HG02571 (cell line): ENCODE measurements around the gene SMO.

Experiments
- ATAC-seq: cut with Tn5 transposase; IDR thresholded peaks from one replicate; pipeline ENCODE4 v1.9.1; 2021; ENCODE audit warnings: mild to moderate bottlenecking, moderate library complexity; ENCODE audit not compliant: unreplicated experiment

SMO gene

GRCh38 chr7:129188372-129188891 lies at the start of gene SMO:
Gene SMO (plus strand): TSS chr7:129188633. CDS start chr7:129189152, 519 bp downstream.
- ATAC-seq = no peak

- no peak for ATAC-seq
These were observed 44.7 kb upstream of the SMO start for GRCh38 chr7:129143724-129144094.

- ATAC-seq = peak; percentile 74
These were observed 44.2 kb upstream of the SMO start, which contains the start of gene TSPAN33 for GRCh38 chr7:129144095-129144833. Gene TSPAN33 (plus strand): TSS chr7:129144707. CDS start chr7:129144981, 274 bp downstream.

DNA sequence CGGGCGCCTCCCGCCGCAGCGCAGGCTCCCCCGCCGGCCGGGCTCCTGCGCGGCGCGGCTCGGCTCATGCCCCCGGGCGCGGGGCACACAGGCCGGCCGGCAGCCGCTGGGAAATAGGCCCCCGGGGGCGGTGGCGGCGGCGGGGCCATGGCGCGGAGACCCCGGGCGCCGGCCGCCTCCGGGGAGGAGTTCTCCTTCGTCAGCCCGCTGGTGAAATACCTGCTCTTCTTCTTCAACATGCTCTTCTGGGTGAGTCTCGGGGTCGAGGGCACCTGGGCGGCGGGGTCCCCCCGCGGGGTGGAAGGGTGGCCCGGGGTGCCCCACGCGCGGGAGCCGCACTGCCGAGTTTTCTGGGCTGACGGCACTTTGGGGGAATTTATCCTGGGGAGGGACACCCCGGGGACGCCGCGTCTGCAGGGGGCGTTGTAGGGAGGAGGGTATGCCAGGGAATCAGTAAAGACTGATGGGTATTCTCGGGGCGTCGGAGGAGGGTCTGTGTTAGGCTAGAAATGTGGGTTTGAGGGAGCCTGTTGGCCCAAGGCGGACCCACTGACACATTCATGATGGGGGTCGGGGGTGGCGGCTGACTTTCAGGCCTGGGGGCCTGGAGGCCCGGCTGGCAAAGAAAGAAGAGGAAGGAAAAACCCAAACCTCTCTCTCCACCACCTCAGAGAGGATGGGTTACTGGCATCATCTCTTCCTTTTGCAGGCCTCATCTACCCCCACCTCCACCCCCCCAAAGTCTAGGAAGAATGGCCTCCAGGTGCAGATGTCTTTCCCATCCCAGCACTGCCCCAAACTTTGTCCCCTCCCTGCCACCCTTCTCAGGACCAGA lies 43.4 kb upstream of the SMO start:
- peak; percentile 13 for ATAC-seq

DNA sequence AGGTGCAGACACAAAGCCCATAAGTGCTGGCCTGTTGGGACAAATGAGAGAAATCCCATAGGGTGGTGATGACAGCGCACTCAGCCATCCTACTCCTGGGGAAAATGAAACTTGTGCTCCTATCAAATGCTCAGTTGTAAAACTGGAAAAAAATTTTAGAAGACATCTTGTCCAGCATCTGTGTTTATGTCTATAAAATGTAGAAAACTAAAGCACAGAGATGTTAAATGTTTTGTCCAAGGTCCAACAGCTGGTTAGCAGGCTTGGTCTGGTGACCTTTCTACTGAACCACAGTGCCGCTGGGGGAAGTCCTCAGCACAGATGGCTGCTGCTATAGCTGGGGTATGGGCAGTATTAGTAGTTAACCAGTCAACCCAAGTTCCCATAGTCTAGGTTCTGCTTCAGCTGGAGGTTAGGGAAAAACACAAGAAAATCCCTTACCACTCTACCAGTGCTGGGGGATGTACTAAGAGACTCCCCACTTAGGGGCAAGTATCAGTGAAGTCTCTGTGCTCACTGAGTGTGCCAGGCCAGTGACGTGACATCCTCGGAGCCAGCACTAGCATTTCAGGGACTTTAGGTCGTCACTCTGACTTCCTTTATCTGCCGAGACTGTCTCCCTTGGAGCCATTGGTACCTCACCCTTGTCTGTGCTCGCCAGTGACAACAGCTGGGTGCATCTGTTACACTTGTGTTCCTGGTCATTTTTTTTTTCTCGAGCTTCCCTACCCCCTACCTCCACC lies 42.0 kb upstream of the SMO start:
- ATAC-seq = peak; percentile 55

GRCh38 chr7:129147731-129148130 lies 40.7 kb upstream of the SMO start:
- ATAC-seq = no peak

- no peak for ATAC-seq
These were observed 38.9 kb upstream of the SMO start for GRCh38 chr7:129149511-129149910.

DNA sequence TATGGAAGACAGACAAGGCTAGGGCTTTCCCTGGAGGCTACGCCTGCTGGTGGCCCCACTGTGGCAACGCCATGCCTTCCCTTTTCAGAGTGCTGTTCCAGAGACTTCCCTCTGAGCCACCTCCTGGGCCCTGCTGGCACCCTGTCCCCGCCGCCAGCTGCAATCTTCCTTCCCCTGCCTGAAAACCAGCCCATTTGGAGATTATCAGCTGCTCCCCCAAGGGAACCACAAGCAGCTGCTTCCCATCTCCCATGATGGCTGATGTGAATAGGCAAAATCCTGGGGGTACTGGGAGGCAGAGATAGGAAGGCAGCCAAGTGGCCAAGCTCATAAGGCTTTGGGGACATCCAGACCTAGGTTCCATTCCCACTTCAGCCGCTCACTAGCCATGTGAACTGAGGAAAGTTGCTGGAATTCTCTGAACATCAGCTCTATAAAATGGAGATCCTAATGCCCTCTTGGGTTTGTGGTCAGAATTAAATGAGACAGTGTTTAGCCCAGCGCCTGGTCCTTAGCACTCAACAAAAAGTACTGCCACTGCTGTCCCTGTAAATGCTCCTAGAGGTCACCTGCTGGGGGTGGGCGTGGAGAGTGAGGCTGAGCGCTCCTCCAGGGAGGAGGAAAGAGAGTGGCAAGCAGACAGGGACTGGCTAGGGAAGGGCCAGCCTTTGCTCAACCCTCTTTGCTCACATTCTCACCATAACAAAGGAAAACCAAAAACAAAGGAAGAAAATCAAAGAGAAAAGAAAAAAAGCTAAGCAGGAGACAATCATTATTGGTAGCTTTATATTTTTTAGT lies 38.0 kb upstream of the SMO start:
- ATAC-seq = no peak

DNA sequence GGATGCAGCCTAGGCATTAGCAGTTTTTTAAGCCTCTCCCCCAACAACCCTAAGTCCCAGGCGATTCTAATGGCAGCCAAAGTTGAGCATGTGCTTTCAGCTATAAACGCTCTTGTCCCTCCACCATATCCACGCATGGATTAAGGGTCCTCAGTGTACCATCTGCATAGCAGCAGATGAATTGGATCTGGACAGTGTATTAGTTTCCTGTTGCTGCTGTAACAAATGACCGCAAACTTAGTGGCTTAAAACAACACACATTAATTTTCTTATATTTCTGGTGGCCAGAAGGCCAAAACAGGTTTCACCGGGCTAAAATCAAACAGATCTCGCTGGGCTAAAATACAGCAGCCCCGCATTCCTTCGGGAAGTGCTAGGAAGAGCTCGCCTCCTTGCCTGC lies 30.8 kb upstream of the SMO start:
- ATAC-seq = no peak

- ATAC-seq = no peak
These were observed 28.9 kb upstream of the SMO start for GRCh38 chr7:129159539-129159938.

- no peak for ATAC-seq
These were observed 28.1 kb upstream of the SMO start for GRCh38 chr7:129160161-129160905.

- no peak for ATAC-seq
These were observed 26.8 kb upstream of the SMO start for GRCh38 chr7:129161524-129162225.

DNA sequence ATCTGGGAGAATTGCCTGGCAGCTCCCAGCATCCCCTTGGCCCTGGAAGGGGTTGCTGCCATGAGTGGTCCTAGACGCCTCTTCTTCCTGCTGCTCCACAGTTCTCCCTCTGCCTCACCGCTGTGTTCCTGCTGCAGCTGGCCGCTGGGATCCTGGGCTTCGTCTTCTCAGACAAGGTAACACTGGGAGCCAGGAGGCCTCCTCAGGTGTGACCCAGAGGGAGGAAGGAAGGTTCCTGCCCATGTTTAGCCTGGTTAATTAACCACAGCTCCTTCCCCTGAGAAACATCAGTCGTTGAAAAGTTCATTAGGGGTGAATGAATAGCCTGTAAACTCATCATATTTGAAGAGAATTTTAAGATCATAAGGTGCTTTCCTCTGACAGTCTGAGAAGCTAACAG lies 25.7 kb upstream of the SMO start:
- ATAC-seq = no peak

DNA sequence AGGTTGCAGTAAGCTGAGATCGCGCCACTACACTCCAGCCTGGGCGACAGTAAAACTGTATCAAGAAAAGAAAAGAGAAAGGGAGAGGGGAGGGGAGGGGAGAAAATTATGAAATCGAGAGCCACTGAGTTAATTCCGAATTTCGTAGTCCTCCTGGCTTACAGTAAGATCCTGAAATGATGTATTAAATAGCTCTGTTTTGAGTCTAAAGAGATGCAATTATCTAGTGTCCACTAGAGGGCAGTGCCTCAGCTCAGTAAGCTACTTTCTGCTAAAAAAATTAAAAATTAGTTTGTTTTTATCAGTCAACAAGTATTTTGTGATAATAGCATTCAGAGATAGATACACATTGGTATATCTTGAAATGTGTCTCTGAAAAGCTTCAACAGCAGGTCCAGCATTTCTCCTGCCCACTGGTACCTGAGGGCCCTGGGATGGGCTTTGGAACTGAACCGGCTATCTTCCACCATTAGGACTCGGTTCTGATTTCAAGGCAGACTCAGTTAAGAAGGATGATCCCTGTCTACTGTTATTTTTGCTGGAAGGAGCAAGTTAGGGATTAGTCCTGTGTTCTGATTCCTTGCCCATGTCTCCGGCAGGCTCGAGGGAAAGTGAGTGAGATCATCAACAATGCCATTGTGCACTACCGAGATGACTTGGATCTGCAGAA lies 24.4 kb upstream of the SMO start:
- no peak for ATAC-seq

DNA sequence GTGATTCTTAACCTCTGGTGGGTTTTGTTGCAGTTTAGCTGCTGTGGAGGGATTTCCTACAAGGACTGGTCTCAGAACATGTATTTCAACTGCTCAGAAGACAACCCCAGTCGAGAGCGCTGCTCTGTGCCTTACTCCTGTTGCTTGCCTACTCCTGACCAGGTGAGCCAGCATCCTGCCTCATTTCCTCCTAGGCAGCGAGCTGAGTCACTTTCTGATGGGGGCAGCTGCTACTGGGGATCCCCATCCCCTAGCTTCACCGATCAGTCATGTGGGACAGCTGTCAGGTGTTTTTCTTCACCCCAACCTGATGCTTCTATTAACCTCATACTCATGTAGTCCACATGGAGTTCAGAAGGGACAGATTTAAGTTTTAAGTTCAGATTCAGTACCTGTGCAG lies 21.7 kb upstream of the SMO start:
- ATAC-seq = no peak

DNA sequence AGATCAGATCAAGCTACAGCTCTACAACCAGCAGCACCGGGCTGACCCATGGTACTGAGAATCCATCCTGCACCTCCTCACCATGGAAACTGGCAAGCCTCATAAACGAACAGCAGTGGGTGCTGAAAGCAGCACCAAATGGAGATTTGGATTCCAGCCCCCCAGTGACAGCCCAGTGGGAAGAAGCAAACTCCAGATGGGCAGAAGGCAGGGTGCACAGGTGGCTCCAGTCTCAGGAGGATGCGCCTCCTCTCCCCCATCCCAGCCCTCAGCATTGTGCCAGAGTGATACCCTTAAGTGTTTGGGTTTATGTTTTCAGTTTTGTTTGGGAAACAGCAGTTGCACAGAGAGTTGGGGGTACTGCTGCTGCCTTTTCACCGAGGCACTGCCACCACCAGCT lies 20.6 kb upstream of the SMO start:
- no peak for ATAC-seq

- no peak for ATAC-seq
These were observed 20.0 kb upstream of the SMO start for GRCh38 chr7:129168231-129169021.

DNA sequence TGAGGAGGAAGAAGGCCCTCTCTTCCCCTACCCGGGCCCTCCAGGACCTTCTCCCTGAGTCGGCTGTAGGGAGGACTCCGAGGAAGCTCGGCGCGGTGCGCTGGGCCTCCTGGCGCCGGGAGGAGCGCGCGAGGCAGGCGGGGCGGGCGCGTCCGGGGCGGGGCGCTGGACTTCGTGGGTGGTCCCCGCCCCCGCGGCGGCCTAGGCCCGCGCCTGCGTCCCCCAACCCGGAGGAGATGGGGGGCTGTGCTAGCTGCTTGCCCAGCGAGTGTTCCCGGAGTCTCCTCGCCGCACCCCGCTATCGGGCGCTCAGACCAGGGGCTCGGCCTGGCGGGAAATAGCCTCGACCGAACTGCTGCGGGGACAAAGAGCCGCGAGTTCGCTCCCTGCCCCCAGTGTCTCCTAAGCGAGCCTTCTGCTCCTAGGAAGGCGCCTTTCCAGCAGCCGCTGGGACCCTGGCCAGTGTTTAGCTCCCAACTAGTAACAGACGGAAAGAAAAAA lies 19.2 kb upstream of the SMO start:
- ATAC-seq = no peak
